Loucy (cell line): ENCODE data around the gene PTPRQ.

Experiments
- H2AFZ ChIP-seq: fragments of 200-600 bp; sonication (generic); 2 replicates; pipeline ENCODE4 v1.6.0; 2016; ENCODE audit warnings: antibody characterized with exemption, mild to moderate bottlenecking, low read length, moderate library complexity
- H3F3A ChIP-seq: fragments of 200-600 bp; 2 replicates; pipeline ENCODE4 v1.6.0; 2016; ENCODE audit warnings: antibody characterized with exemption, low read depth, mild to moderate bottlenecking
- H3K27me3 ChIP-seq: fragments of 200-600 bp; sonication (generic); 2 replicates; pipeline ENCODE4 v1.6.1; 2014; ENCODE audit warnings: low read length, mild to moderate bottlenecking; ENCODE audit not compliant: insufficient read depth, poor library complexity, severe bottlenecking
- H3K36me3 ChIP-seq: fragments of 200-600 bp; sonication (generic); 2 replicates; pipeline ENCODE4 v1.6.1; 2016; ENCODE audit warnings: low read length; ENCODE audit not compliant: insufficient read depth
- H3K4me1 ChIP-seq: fragments of 200-600 bp; sonication (generic); 2 replicates; pipeline ENCODE4 v1.5.1; 2014; ENCODE audit warnings: low read length, mild to moderate bottlenecking; ENCODE audit not compliant: insufficient read depth, poor library complexity, severe bottlenecking
- H3K4me2 ChIP-seq: fragments of 200-600 bp; sonication (generic); 2 replicates; pipeline ENCODE4 v1.6.0; 2014; ENCODE audit warnings: antibody characterized with exemption, low read length, low read depth, mild to moderate bottlenecking; ENCODE audit not compliant: poor library complexity, severe bottlenecking
- H3K4me3 ChIP-seq: fragments of 200-600 bp; sonication (generic); 2 replicates; pipeline ENCODE4 v1.5.1; 2014; ENCODE audit warnings: low read length, mild to moderate bottlenecking, mixed read lengths; ENCODE audit not compliant: poor library complexity, severe bottlenecking
- H3K79me2 ChIP-seq: fragments of 200-600 bp; sonication (generic); 2 replicates; pipeline ENCODE4 v1.6.1; 2014; ENCODE audit warnings: low read length; ENCODE audit not compliant: insufficient read depth
- H3K9ac ChIP-seq: fragments of 200-600 bp; sonication (generic); 2 replicates; pipeline ENCODE4 v1.6.0; 2014; ENCODE audit warnings: mild to moderate bottlenecking, low read depth, low read length, moderate library complexity; ENCODE audit not compliant: poor library complexity, severe bottlenecking
- H3K9me2 ChIP-seq: fragments of 200-600 bp; sonication (generic); replicated peaks from 2 replicates; pipeline ENCODE4 v1.6.1; 2016; ENCODE audit warnings: low read depth, low read length, mixed read lengths
- H3K9me3 ChIP-seq: fragments of 200-600 bp; sonication (generic); 2 replicates; pipeline ENCODE4 v1.6.1; 2014; ENCODE audit warnings: mild to moderate bottlenecking, antibody characterized with exemption, low read length, low read depth; ENCODE audit not compliant: insufficient read depth
- H4K20me1 ChIP-seq: fragments of 200-600 bp; sonication (generic); 2 replicates; pipeline ENCODE4 v1.6.0; 2014; ENCODE audit warnings: antibody characterized with exemption, low read length, mild to moderate bottlenecking; ENCODE audit not compliant: insufficient read depth, poor library complexity, severe bottlenecking
- EZH2phosphoT487 ChIP-seq: fragments of 200-600 bp; IDR thresholded peaks from 2 replicates; pipeline ENCODE4 v1.6.1; 2018; ENCODE audit warnings: antibody characterized with exemption, mild to moderate bottlenecking, moderate library complexity, borderline replicate concordance
- TF ChIP-seq, protein P1 (sequence below): fragments of 200-600 bp; sonication (generic); conservative IDR thresholded peaks from 2 replicates; pipeline ENCODE4 v1.5.1; 2014; ENCODE audit warnings: mild to moderate bottlenecking, antibody characterized with exemption, low read length

Gene PTPRQ

DNA sequence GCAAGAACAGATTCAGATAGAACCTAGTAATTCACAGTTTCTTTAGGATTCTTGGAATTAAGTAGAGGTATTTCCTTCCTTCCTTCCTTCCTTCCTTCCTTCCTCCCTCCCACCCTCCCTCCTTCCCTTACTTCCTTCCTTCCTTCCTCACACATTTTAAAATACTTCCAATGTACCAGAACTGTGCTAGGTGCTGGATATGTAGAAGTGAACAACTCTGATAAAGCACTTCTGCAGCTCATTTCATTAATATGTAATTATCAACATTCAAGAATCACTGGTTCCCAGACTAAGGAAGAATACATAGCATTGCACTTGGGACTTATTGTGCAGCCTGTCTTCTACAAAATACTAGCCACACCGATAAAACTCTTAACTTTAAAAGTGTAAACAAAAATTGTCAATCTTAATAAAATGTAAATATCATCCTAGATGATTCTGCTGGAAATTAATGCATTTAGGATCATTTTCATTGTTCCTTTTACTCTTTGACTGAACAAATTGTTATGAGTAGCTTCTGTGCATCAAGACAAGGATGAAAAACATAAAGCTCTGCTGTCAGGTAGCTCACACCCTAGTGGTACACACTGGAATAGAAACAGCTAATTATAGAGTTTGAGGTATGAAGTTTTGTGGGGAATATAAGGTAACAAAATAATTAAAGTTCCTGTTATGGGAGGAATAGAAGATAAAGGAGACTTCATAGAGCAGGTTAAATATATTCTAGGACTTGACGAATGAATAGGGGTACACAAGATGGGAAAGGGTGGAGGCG is 163.5 kb downstream of the PTPRQ start:
- Histone ChIP-seq H3K4me2 (no peak overlapping the region), H3K4me3 (no peak overlapping the region), H4K20me1 (no peaks in the 10 kb centered on the region), H3K9ac (no peak overlapping the region), H2AFZ (no peak overlapping the region), H3K79me2 (no peaks in the 10 kb centered on the region), H3K4me1 (no peaks in the 10 kb centered on the region), H3K9me2 (no peaks in the 10 kb centered on the region), H3K36me3 (no peaks in the 10 kb centered on the region), H3K27me3 (no peaks in the 10 kb centered on the region), H3K9me3 (no peaks in the 10 kb centered on the region), H3F3A (no peaks in the 10 kb centered on the region)
- TF ChIP-seq, protein P1, sequence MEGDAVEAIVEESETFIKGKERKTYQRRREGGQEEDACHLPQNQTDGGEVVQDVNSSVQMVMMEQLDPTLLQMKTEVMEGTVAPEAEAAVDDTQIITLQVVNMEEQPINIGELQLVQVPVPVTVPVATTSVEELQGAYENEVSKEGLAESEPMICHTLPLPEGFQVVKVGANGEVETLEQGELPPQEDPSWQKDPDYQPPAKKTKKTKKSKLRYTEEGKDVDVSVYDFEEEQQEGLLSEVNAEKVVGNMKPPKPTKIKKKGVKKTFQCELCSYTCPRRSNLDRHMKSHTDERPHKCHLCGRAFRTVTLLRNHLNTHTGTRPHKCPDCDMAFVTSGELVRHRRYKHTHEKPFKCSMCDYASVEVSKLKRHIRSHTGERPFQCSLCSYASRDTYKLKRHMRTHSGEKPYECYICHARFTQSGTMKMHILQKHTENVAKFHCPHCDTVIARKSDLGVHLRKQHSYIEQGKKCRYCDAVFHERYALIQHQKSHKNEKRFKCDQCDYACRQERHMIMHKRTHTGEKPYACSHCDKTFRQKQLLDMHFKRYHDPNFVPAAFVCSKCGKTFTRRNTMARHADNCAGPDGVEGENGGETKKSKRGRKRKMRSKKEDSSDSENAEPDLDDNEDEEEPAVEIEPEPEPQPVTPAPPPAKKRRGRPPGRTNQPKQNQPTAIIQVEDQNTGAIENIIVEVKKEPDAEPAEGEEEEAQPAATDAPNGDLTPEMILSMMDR: 0 out of 2 replicates have a peak, but pooled peaks have one; percentile 18
- TF ChIP-seq EZH2phosphoT487: no peak

DNA sequence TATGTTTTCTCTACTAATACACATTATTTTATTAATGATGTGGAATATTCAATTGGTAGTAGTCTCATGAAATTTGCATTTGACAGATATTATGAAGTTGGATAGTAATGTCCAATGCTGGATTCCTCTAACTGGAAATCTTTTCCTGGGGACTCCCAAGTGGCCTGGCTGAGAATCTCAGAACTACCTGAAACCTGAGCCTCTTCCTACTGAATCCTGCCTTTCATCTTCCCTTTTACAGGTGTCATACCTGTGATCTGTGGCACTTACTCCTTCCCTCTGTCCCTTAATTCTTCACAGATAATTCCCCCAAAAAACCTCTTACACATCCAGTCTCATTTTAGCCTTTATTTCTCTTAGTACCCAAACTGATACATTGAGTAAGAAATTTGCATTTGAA is 173.7 kb downstream of the PTPRQ start:
- no peaks in the 10 kb centered on the region for H3K79me2 ChIP-seq

DNA sequence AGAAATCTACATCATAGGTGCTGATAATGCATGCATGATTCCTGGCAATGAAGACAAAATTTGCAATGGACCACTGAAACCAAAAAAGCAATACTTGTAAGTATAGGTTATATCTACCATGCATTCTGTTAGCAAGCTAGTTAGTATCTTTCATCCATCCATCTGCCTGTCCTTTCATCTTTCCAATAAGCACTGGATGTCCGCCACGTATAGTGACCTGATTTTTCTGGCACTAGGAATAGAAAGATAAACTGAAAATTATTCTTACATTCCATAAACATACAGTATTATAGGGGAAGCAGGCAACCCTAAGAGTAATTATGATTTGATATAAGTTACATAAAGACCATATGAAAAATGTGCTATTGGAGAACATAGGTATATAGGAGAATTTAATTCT is 176.2 kb downstream of the PTPRQ start:
- Histone ChIP-seq H4K20me1 (no peaks in the 10 kb centered on the region), H3K9me3 (no peaks in the 10 kb centered on the region), H3K79me2 (no peaks in the 10 kb centered on the region), H3K9ac (no peak overlapping the region), H3K36me3 (no peaks in the 10 kb centered on the region), H3K27me3 (no peaks in the 10 kb centered on the region), H3K4me3 (no peak overlapping the region), H3K4me1 (no peaks in the 10 kb centered on the region), H3F3A (no peaks in the 10 kb centered on the region), H3K9me2 (no peaks in the 10 kb centered on the region), H3K4me2 (no peak overlapping the region), H2AFZ (no peak overlapping the region)
- TF ChIP-seq EZH2phosphoT487: no peak
- TF ChIP-seq, protein P1: no peak

More for the DNA sequence above, 173.7 kb downstream of the PTPRQ start:
- no peak overlapping the region for H3K4me3 ChIP-seq
- H2AFZ ChIP-seq: no peak overlapping the region
- no peaks in the 10 kb centered on the region for H3K4me1 ChIP-seq
- no peaks in the 10 kb centered on the region for H3K36me3 ChIP-seq
- no peak overlapping the region for H3K4me2 ChIP-seq
- H3F3A ChIP-seq: no peaks in the 10 kb centered on the region
- H3K9me2 ChIP-seq: no peaks in the 10 kb centered on the region
- no peaks in the 10 kb centered on the region for H4K20me1 ChIP-seq
- H3K9ac ChIP-seq: no peak overlapping the region
- H3K9me3 ChIP-seq: no peaks in the 10 kb centered on the region
- TF ChIP-seq EZH2phosphoT487: no peak
- TF ChIP-seq, protein P1: no peak
- no peaks in the 10 kb centered on the region for H3K27me3 ChIP-seq
